ENCODE data around the gene USP6NL. TPM values are rescaled to one million over a fixed set of nuclear protein-coding genes. Genes with fewer than 3 reads are reported as not detected.

USP6NL gene
- polyA plus RNA-seq, 1 of the 3 experiments (the other 2 are of a cell fraction), result 8.9 TPM

DNA sequence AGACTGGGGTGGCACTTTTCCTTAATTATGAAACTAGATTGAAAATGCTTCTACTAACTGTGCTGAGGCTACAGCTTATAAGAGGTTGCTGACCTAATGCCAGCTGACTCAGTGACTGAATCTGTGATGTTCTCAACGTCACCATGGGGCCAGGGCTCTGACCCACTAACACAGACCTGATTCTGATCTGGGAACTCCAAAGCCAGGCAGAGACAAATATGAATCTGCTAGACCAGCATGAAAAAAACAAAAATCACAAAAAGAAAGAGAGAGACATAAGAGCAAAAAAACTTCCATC is 16.1 kb downstream of the USP6NL start:
- H3K9ac ChIP-seq, result no peak overlapping the region
- H3K27me3 ChIP-seq (ENCODE audit: insufficient read depth), result no peaks in the 10 kb centered on the region
- H3K36me3 ChIP-seq (replicated peaks in 1 of 2; ENCODE audit: control insufficient read depth in 1 of 2, insufficient read depth in 2 of 2, low read length in 1 of 2), result peaks cover 2 to 4% of the 10 kb centered on the region in 2 experiments
- ChIA-PET POLR2A (no interaction called here), CTCF (interaction anchor here (0.7 to 1.3 kb wide), 2 partner anchors 12 to 14 kb away, joined by 3 to 5 read pairs; no protein-coding TSS in a partner anchor)
- peak; percentile 12 for DNase-seq
- no peak overlapping the region for H3K4me2 ChIP-seq
- TF ChIP-seq SIN3A (IDR thresholded peaks at IDR 0.05; ENCODE audit: borderline replicate concordance, low read depth, low read length) (no peak), RFX5 (IDR thresholded peaks at IDR 0.05; ENCODE audit: low read length) (no peak), SMC3 (IDR thresholded peaks at IDR 0.05; ENCODE audit: low read depth, low read length) (no peak), GATA2 (CRISPR knock-in tag; IDR thresholded peaks at IDR 0.05) (no peak), POLR2AphosphoS5 (IDR thresholded peaks at IDR 0.05; ENCODE audit: low read depth, low read length) (no peak), ELF1 (IDR thresholded peaks at IDR 0.05) (no peak), FOXM1 (IDR thresholded peaks at IDR 0.05; ENCODE audit: low read depth) (no peak), RAD21 (IDR thresholded peaks at IDR 0.05; ENCODE audit: low read length) (no peak)
- TF ChIP-seq, protein P1, sequence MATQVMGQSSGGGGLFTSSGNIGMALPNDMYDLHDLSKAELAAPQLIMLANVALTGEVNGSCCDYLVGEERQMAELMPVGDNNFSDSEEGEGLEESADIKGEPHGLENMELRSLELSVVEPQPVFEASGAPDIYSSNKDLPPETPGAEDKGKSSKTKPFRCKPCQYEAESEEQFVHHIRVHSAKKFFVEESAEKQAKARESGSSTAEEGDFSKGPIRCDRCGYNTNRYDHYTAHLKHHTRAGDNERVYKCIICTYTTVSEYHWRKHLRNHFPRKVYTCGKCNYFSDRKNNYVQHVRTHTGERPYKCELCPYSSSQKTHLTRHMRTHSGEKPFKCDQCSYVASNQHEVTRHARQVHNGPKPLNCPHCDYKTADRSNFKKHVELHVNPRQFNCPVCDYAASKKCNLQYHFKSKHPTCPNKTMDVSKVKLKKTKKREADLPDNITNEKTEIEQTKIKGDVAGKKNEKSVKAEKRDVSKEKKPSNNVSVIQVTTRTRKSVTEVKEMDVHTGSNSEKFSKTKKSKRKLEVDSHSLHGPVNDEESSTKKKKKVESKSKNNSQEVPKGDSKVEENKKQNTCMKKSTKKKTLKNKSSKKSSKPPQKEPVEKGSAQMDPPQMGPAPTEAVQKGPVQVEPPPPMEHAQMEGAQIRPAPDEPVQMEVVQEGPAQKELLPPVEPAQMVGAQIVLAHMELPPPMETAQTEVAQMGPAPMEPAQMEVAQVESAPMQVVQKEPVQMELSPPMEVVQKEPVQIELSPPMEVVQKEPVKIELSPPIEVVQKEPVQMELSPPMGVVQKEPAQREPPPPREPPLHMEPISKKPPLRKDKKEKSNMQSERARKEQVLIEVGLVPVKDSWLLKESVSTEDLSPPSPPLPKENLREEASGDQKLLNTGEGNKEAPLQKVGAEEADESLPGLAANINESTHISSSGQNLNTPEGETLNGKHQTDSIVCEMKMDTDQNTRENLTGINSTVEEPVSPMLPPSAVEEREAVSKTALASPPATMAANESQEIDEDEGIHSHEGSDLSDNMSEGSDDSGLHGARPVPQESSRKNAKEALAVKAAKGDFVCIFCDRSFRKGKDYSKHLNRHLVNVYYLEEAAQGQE (IDR thresholded peaks at IDR 0.05; ENCODE audit: low read depth, low read length), result no peak
- TF ChIP-seq, protein P2, sequence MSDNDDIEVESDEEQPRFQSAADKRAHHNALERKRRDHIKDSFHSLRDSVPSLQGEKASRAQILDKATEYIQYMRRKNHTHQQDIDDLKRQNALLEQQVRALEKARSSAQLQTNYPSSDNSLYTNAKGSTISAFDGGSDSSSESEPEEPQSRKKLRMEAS (IDR thresholded peaks at IDR 0.05; ENCODE audit: low read depth), result no peak
- TF ChIP-seq, protein P3, sequence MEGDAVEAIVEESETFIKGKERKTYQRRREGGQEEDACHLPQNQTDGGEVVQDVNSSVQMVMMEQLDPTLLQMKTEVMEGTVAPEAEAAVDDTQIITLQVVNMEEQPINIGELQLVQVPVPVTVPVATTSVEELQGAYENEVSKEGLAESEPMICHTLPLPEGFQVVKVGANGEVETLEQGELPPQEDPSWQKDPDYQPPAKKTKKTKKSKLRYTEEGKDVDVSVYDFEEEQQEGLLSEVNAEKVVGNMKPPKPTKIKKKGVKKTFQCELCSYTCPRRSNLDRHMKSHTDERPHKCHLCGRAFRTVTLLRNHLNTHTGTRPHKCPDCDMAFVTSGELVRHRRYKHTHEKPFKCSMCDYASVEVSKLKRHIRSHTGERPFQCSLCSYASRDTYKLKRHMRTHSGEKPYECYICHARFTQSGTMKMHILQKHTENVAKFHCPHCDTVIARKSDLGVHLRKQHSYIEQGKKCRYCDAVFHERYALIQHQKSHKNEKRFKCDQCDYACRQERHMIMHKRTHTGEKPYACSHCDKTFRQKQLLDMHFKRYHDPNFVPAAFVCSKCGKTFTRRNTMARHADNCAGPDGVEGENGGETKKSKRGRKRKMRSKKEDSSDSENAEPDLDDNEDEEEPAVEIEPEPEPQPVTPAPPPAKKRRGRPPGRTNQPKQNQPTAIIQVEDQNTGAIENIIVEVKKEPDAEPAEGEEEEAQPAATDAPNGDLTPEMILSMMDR (IDR thresholded peaks at IDR 0.05), result no peak
- TF ChIP-seq, protein P4, sequence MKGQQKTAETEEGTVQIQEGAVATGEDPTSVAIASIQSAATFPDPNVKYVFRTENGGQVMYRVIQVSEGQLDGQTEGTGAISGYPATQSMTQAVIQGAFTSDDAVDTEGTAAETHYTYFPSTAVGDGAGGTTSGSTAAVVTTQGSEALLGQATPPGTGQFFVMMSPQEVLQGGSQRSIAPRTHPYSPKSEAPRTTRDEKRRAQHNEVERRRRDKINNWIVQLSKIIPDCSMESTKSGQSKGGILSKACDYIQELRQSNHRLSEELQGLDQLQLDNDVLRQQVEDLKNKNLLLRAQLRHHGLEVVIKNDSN (IDR thresholded peaks at IDR 0.05; ENCODE audit: borderline replicate concordance, low read depth), result no peak
- TF ChIP-seq, protein P5, sequence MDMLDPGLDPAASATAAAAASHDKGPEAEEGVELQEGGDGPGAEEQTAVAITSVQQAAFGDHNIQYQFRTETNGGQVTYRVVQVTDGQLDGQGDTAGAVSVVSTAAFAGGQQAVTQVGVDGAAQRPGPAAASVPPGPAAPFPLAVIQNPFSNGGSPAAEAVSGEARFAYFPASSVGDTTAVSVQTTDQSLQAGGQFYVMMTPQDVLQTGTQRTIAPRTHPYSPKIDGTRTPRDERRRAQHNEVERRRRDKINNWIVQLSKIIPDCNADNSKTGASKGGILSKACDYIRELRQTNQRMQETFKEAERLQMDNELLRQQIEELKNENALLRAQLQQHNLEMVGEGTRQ (IDR thresholded peaks at IDR 0.05; ENCODE audit: borderline replicate concordance, low read depth, low read length), result no peak
- no peaks in the 10 kb centered on the region; the same call in 1 of the 2 replicates for H3K9me3 ChIP-seq
- peaks cover 10 to 11% of the 10 kb centered on the region in 2 experiments; a peak in 3 of 4 replicates for H3K4me1 ChIP-seq (ENCODE audit: control insufficient read depth in 1 of 2, insufficient read depth in 2 of 2, low read depth in 1 of 2, low read length in 1 of 2)
- 23% methylated on average over 1 of the region's 1 CpG for WGBS (ENCODE audit: low lambda C conversion rate)
- no peak overlapping the region for H3K4me3 ChIP-seq (ENCODE audit: low read depth in 2 of 2, low read length in 1 of 2)
- H2AFZ ChIP-seq (ENCODE audit: low read depth), result no peak overlapping the region
- H4K20me1 ChIP-seq (ENCODE audit: insufficient read depth), result no peaks in the 10 kb centered on the region
- no peaks in the 10 kb centered on the region for H3K9me2 ChIP-seq
- H3K79me2 ChIP-seq (ENCODE audit: insufficient read depth), result peaks cover 68% of the 10 kb centered on the region
- H3F3A ChIP-seq (replicated peaks; ENCODE audit: insufficient read depth), result peaks cover 17% of the 10 kb centered on the region
- no peak overlapping the region for H3K27ac ChIP-seq (ENCODE audit: low read depth in 2 of 2, low read length in 1 of 2)
